ENCODE measurements around the gene POU6F2. TPM values are rescaled to one million over a fixed set of nuclear protein-coding genes. Genes with fewer than 3 reads are reported as not detected.

POU6F2 gene
- total and polyA plus RNA-seq, 2 of the 4 experiments (the other 2 are of a cell fraction) = not detected

- H4K5ac ChIP-seq (ENCODE audit: low read depth, low read length) = no peak overlapping the region
- no peak overlapping the region for H2BK20ac ChIP-seq (ENCODE audit: low read depth, low read length)
- H3K36me3 ChIP-seq (ENCODE audit: control insufficient read depth, insufficient read depth, low read length) = no peaks in the 10 kb centered on the region
- POLR2A ChIA-PET (ENCODE audit: unreplicated experiment) = no interaction called here
- no peaks in the 10 kb centered on the region for H3K9me1 ChIP-seq (ENCODE audit: insufficient read depth, low read length)
- ATAC-seq (ENCODE audit: low read depth) (no peak), DNase-seq (no peak)
- H2AK5ac ChIP-seq (ENCODE audit: low read depth, low read length) = no peak overlapping the region
- WGBS, 2 experiments (ENCODE audit: extremely low coverage in 2 of 2, insufficient read length in 1 of 2) = no CpG with 5 or more reads among the region's 6 CpGs
- H3K4me3 ChIP-seq (ENCODE audit: insufficient read depth, low read depth, low read length) = no peak overlapping the region
- H2AFZ ChIP-seq (replicated peaks; ENCODE audit: low read length, poor library complexity) = no peak overlapping the region
- H3K79me1 ChIP-seq (ENCODE audit: low read depth in 1 of 2, low read length in 2 of 2) = no peaks in the 10 kb centered on the region
- H3K27ac ChIP-seq (ENCODE audit: insufficient read depth, low read length) = no peak overlapping the region
- in situ Hi-C loops (cut with MboI; ENCODE audit: low sequenced_read_pairs) = no loop called here
- dilution Hi-C loops (cut with HindIII; ENCODE audit: low sequenced_read_pairs, unreplicated experiment) = no loop called here
- H3K9me3 ChIP-seq (ENCODE audit: control insufficient read depth, insufficient read depth, low read length) = no peaks in the 10 kb centered on the region
- TF ChIP-seq ELK1 (IDR thresholded peaks at IDR 0.05; ENCODE audit: borderline replicate concordance, low read depth, low read length) (no peak), FOS (IDR thresholded peaks at IDR 0.05; ENCODE audit: low read depth, low read length) (no peak), POLR2A (IDR thresholded peaks at IDR 0.05; ENCODE audit: low read depth, low read length) (no peak), SMC3 (IDR thresholded peaks at IDR 0.05; ENCODE audit: low read depth, low read length) (no peak), RAD21 (IDR thresholded peaks at IDR 0.05; ENCODE audit: low read length) (no peak), RCOR1 (IDR thresholded peaks at IDR 0.05; ENCODE audit: insufficient replicate concordance, low read length) (no peak), MAZ (IDR thresholded peaks at IDR 0.05; ENCODE audit: borderline replicate concordance, low read depth, low read length) (no peak), MXI1 (IDR thresholded peaks at IDR 0.05; ENCODE audit: borderline replicate concordance, low read depth, low read length) (no peak)
- H2BK120ac ChIP-seq (ENCODE audit: low read depth, low read length) = no peak overlapping the region
- no peaks in the 10 kb centered on the region for H3K4me1 ChIP-seq (ENCODE audit: control insufficient read depth, insufficient read depth, low read length)
- intact Hi-C loops (cut with micrococcal nuclease) = no loop called here
- H4K8ac ChIP-seq (ENCODE audit: low read depth in 2 of 2, low read length in 2 of 2) = no peak overlapping the region
- H4K20me1 ChIP-seq (ENCODE audit: insufficient read depth, low read length) = no peaks in the 10 kb centered on the region
- no peak overlapping the region for H3K14ac ChIP-seq (replicated peaks; ENCODE audit: low read depth, low read length)
- no peak overlapping the region for H4K91ac ChIP-seq (ENCODE audit: insufficient read depth, low read depth, low read length)
- no TSS peak for BruUV-seq (replicated peaks)
- H3K27me3 ChIP-seq (ENCODE audit: control insufficient read depth, insufficient read depth, low read length) = 0 out of 2 replicates have a peak, but pooled peaks cover 1% of the 10 kb centered on the region
- H3K4ac ChIP-seq (ENCODE audit: low read depth, low read length) = no peak overlapping the region
- no peak overlapping the region for H2BK15ac ChIP-seq (ENCODE audit: low read depth, low read length)
- H3K9ac ChIP-seq (ENCODE audit: low read depth, low read length) = no peak overlapping the region
- no peak overlapping the region for H2BK5ac ChIP-seq (ENCODE audit: low read depth, low read length, poor library complexity, severe bottlenecking)
- H2AK9ac ChIP-seq (replicated peaks; ENCODE audit: low read depth, low read length, poor library complexity) = no peak overlapping the region
- H3K18ac ChIP-seq (ENCODE audit: low read depth, low read length) = no peak overlapping the region
- H3K4me2 ChIP-seq (ENCODE audit: low read depth, low read length) = no peak overlapping the region
- no peak overlapping the region for H3K23ac ChIP-seq (ENCODE audit: low read depth, low read length)
- no peak overlapping the region for H3K56ac ChIP-seq (ENCODE audit: extremely low read depth, insufficient read depth, low read length)
- CTCF ChIA-PET = no interaction called here
These were observed 336.3 kb downstream of the POU6F2 start for GRCh38 chr7:39313974-39314373.

Data from IMR-90 (cell line).